Omental fat pad (tissue), 4 donors: ENCODE results near the gene RBFOX2. TPM values are rescaled to one million over a fixed set of nuclear protein-coding genes. Genes with fewer than 3 reads are reported as not detected.

ENCODE experiments used
- ATAC-seq: fragments of 150-250 bp; one replicate; pipeline ENCODE4 v1.9.1; 2016; ENCODE audit warnings: mild to moderate bottlenecking, moderate library complexity; ENCODE audit not compliant: low FRiP score
- DNase-seq: peaks from one replicate; pipeline ENCODE4 v3.0.0-alpha.2; 2019; ENCODE audit warnings: low spot score
- total RNA-seq, 4 donors: library from RNA; depleted of rRNA; stranded (reverse); fragments of >200 nt; gene quantifications; one replicate each; pipeline ENCODE4 v1.1.0, GENCODE V29; 2016
- TF ChIP-seq, protein P1 (sequence below), 3 donors: fragments of 450-650 bp; IDR thresholded peaks; one replicate each; pipeline ENCODE4 v1.5.1; 2016 to 2017; ENCODE audit warnings: antibody characterized with exemption in 3 of 3, mild to moderate bottlenecking in 3 of 3, moderate library complexity in 2 of 3

RBFOX2 gene
- total RNA-seq, 4 donors from 2014 or later = 41.2 to 80.7 (median 60.1) TPM

DNA sequence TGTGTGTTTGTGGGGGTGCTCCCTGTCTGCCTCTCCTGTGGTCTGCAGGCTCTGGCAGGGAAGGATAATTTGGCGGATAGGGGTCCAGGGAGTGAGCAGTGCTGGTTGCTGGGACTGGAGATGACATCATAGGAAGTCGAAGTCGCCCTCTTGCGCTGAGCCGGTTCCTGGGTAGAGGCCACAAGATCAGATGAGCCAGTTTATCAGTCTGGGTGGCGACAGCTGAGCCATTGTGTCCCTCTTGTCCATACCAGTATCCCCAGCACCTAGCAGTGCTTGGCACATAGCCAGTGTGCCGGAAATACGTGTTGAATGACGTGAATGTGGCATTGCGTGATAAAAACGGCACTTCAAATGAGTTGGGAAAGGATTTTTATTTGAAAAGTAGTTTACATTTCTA lies 301.2 kb downstream of the RBFOX2 start:
- no peak for DNase-seq
- TF ChIP-seq, protein P1, sequence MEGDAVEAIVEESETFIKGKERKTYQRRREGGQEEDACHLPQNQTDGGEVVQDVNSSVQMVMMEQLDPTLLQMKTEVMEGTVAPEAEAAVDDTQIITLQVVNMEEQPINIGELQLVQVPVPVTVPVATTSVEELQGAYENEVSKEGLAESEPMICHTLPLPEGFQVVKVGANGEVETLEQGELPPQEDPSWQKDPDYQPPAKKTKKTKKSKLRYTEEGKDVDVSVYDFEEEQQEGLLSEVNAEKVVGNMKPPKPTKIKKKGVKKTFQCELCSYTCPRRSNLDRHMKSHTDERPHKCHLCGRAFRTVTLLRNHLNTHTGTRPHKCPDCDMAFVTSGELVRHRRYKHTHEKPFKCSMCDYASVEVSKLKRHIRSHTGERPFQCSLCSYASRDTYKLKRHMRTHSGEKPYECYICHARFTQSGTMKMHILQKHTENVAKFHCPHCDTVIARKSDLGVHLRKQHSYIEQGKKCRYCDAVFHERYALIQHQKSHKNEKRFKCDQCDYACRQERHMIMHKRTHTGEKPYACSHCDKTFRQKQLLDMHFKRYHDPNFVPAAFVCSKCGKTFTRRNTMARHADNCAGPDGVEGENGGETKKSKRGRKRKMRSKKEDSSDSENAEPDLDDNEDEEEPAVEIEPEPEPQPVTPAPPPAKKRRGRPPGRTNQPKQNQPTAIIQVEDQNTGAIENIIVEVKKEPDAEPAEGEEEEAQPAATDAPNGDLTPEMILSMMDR (IDR thresholded peaks at IDR 0.05) = no peak
- no peak for ATAC-seq

DNA sequence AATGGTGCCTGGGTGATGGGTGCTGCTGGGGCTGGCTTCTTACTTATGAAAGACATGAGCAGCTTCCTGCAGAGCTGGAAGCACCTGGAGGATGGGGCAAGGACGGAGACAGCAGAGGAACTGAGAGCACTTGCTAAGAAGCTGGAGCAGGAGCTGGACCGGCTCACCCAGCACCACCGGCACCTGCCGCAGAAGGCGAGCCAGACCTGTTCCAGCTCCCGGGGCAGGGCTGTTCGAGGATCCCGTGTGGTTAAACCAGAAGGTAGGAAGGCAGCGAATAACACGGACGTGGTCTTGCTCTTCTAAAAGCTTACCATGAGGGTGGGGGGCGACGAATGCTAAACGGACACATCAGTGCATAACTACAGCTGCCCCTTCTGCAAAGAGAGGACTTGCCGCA lies 301.7 kb downstream of the RBFOX2 start:
- ATAC-seq (no peak), DNase-seq (no peak)
- TF ChIP-seq, protein P1 (IDR thresholded peaks at IDR 0.05) = no peak

DNA sequence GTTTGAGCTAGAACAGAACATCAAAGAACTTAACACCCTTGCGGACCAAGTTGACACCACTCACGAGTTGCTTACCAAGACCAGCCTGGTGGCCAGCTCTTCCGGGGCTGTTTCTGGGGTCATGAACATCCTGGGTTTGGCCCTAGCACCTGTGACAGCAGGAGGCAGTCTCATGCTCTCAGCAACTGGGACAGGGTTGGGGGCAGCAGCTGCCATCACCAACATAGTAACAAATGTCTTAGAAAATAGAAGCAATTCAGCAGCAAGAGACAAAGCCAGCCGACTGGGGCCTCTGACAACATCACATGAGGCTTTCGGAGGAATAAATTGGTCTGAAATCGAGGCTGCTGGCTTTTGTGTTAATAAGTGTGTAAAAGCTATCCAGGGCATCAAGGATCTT lies 302.2 kb downstream of the RBFOX2 start:
- DNase-seq (no peak), ATAC-seq (no peak)
- TF ChIP-seq, protein P1 (IDR thresholded peaks at IDR 0.05) = no peak

DNA sequence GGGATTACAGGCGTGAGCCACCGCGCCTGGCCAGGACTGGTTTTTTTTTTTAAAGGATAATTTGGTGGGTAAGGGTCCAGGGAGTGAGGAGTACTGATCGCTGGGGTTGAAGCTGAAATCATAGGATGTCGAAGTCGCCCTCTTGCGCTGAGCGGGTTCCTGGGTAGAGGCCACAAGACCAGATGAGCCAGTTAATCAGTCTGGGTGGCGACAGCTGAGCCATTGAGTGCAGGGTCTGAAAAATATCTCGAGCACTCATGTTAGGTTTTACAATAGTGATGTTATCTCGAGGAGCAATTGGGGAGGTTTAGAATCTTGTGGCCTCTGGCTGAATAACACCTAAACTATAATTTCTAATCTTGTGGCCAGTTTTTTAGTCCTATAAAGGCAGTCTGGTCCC lies 303.1 kb downstream of the RBFOX2 start:
- TF ChIP-seq, protein P1 (IDR thresholded peaks at IDR 0.05) = no peak
- ATAC-seq (no peak), DNase-seq (no peak)

GRCh38 chr22:35721960-35722359 lies 306.7 kb downstream of the RBFOX2 start:
- ATAC-seq (no peak), DNase-seq (no peak)
- TF ChIP-seq, protein P1 (IDR thresholded peaks at IDR 0.05) = no peak

- no peak for DNase-seq
- TF ChIP-seq, protein P1 (IDR thresholded peaks at IDR 0.05) = no peak
- no peak for ATAC-seq
These were observed 309.3 kb downstream of the RBFOX2 start for GRCh38 chr22:35719212-35719875.

- ATAC-seq (no peak), DNase-seq (no peak)
- TF ChIP-seq, protein P1 (IDR thresholded peaks at IDR 0.05) = no peak
These were observed 311.1 kb downstream of the RBFOX2 start, which contains the start of gene APOL5 for GRCh38 chr22:35717572-35717971. APOL5 (plus strand) TSS chr22:35717872; CDS start chr22:35717872, 0 bp downstream.
